SK-N-SH (cell line): ENCODE data around the gene RLN2. TPM values are rescaled to one million over a fixed set of nuclear protein-coding genes. Genes with fewer than 3 reads are reported as not detected.

Source experiments
- CTCF ChIA-PET: fragments of 300-600, 350-600 bp; formaldehyde crosslinking; extraction: SDS; loops from one replicate; lab custom pipeline; 2021; lab: Yijun Ruan, JAX
- POLR2A ChIA-PET: fragments of 350-600 bp; sonication (Branson Sonifier 250); formaldehyde crosslinking; extraction: SDS; loops from one replicate; lab custom pipeline; 2020; ENCODE audit warnings: antibody characterized with exemption, inconsistent platforms; lab: Yijun Ruan, JAX
- DNase-seq: peaks from one replicate; pipeline ENCODE4 v3.0.0; 2012
- H2AFZ ChIP-seq: fragments of 200-600 bp; sonication (generic); 2 replicates; pipeline ENCODE4 v1.8.1; 2016; ENCODE audit warnings: antibody characterized with exemption, mild to moderate bottlenecking, low read depth
- H3F3A ChIP-seq: fragments of 200-600 bp; sonication (generic); replicated peaks from 2 replicates; pipeline ENCODE3; 2016; ENCODE audit warnings: antibody characterized with exemption, mild to moderate bottlenecking; ENCODE audit not compliant: insufficient read depth
- H3K27ac ChIP-seq, 2 experiments: fragments of 200-500 bp in 1 of 2; fragments of 200-600 bp in 1 of 2; sonication (Bioruptor generic) in 1 of 2; sonication (generic), shearing (Covaris generic) in 1 of 2; 2 replicates each; pipeline versions ENCODE4 v1.5.1 to v1.6.1; 2014 to 2016; ENCODE audit warnings: low read depth in 2 of 2, inconsistent platforms in 1 of 2, low read length in 1 of 2, mild to moderate bottlenecking in 1 of 2, mixed read lengths in 1 of 2
- H3K27me3 ChIP-seq: fragments of 200-600 bp; sonication (generic), shearing (Covaris generic); 2 replicates; pipeline ENCODE4 v1.6.1; 2016; ENCODE audit warnings: mixed run types; ENCODE audit not compliant: insufficient read depth
- H3K36me3 ChIP-seq, 2 experiments: fragments of 200-500 bp in 1 of 2; fragments of 200-600 bp in 1 of 2; sonication (Bioruptor generic) in 1 of 2; sonication (generic) in 1 of 2; replicated peaks in 1 of 2; 2 replicates each; pipeline versions ENCODE3 to v1.5.1; 2014 to 2016; ENCODE audit warnings: low read length in 1 of 2, mild to moderate bottlenecking in 1 of 2; ENCODE audit not compliant: insufficient read depth in 2 of 2, control insufficient read depth in 1 of 2
- H3K4me1 ChIP-seq, 2 experiments: fragments of 200-500 bp in 1 of 2; fragments of 200-600 bp in 1 of 2; sonication (Bioruptor generic) in 1 of 2; sonication (generic), shearing (Covaris generic) in 1 of 2; 2 replicates each; pipeline versions ENCODE4 v1.5.1 to v1.6.1; 2014 to 2016; ENCODE audit warnings: low read depth in 1 of 2, low read length in 1 of 2, mixed run types in 1 of 2; ENCODE audit not compliant: insufficient read depth in 2 of 2, control insufficient read depth in 1 of 2
- H3K4me2 ChIP-seq: fragments of 200-600 bp; sonication (generic), shearing (Covaris generic); 2 replicates; pipeline ENCODE4 v1.6.1; 2017; ENCODE audit warnings: mixed run types
- H3K4me3 ChIP-seq, 2 experiments: fragments of 200-500 bp in 1 of 2; fragments of 200-600 bp in 1 of 2; sonication (Bioruptor generic) in 1 of 2; sonication (generic), shearing (Covaris generic) in 1 of 2; 2 replicates each; pipeline versions ENCODE4 v1.5.1 to v1.8.1; 2014 to 2016; ENCODE audit warnings: low read depth in 2 of 2, inconsistent platforms in 1 of 2, low read length in 1 of 2, mild to moderate bottlenecking in 1 of 2, mixed read lengths in 1 of 2, moderate library complexity in 1 of 2
- H3K79me2 ChIP-seq: fragments of 200-600 bp; sonication (generic); 2 replicates; pipeline ENCODE4 v1.8.1; 2017; ENCODE audit warnings: mild to moderate bottlenecking; ENCODE audit not compliant: insufficient read depth
- H3K9ac ChIP-seq: fragments of 200-600 bp; sonication (generic); 2 replicates; pipeline ENCODE4 v1.6.1; 2017; ENCODE audit warnings: mixed run types
- H3K9me2 ChIP-seq: fragments of 200-600 bp; sonication (generic); 2 replicates; pipeline ENCODE4 v1.6.1; 2017; ENCODE audit warnings: mixed run types
- H3K9me3 ChIP-seq: fragments of 200-600 bp; sonication (generic); 2 replicates; pipeline ENCODE4 v1.6.1; 2017; ENCODE audit warnings: mixed run types, mild to moderate bottlenecking, moderate library complexity
- H4K20me1 ChIP-seq: fragments of 200-600 bp; sonication (generic); 2 replicates; pipeline ENCODE4 v1.6.1; 2017; ENCODE audit warnings: mild to moderate bottlenecking, mixed run types; ENCODE audit not compliant: insufficient read depth
- CHD2 ChIP-seq: fragments of 150-350 bp; IDR thresholded peaks from 2 replicates; pipeline ENCODE4 v1.6.1; 2018; ENCODE audit warnings: low read length; ENCODE audit not compliant: partially characterized antibody
- ELF1 ChIP-seq: IDR thresholded peaks from 2 replicates; pipeline ENCODE4 v1.4.0; 2012
- FOSL2 ChIP-seq: IDR thresholded peaks from 2 replicates; pipeline ENCODE4 v1.4.0; 2012; ENCODE audit warnings: low read depth, mild to moderate bottlenecking, moderate library complexity, borderline replicate concordance
- GABPA ChIP-seq: IDR thresholded peaks from 2 replicates; pipeline ENCODE4 v1.4.0; 2012; ENCODE audit warnings: low read depth, mild to moderate bottlenecking
- MEF2A ChIP-seq: IDR thresholded peaks from 2 replicates; pipeline ENCODE4 v1.4.0; 2012; ENCODE audit warnings: low read depth, borderline replicate concordance
- MXI1 ChIP-seq: IDR thresholded peaks from 2 replicates; pipeline ENCODE4 v1.6.1; 2012; ENCODE audit warnings: mild to moderate bottlenecking, low read depth, low read length, improper control_type of control experiment
- PBX3 ChIP-seq: IDR thresholded peaks from 2 replicates; pipeline ENCODE4; 2012
- POLR2AphosphoS5 ChIP-seq: IDR thresholded peaks from 2 replicates; pipeline ENCODE4 v1.6.1; 2012; ENCODE audit warnings: low read depth, low read length
- REST ChIP-seq: IDR thresholded peaks from 2 replicates; pipeline ENCODE4 v1.6.1; 2012; ENCODE audit warnings: mild to moderate bottlenecking, low read depth, low read length, moderate library complexity
- RFX5 ChIP-seq: IDR thresholded peaks from 2 replicates; pipeline ENCODE4 v1.6.1; 2012; ENCODE audit warnings: mild to moderate bottlenecking, improper control_type of control experiment, low read length
- RXRA ChIP-seq: IDR thresholded peaks from 2 replicates; pipeline ENCODE4 v1.4.0; 2012; ENCODE audit warnings: low read depth, mild to moderate bottlenecking, borderline replicate concordance
- SIN3A ChIP-seq: IDR thresholded peaks from 2 replicates; pipeline ENCODE4 v1.6.1; 2012; ENCODE audit warnings: low read depth, mild to moderate bottlenecking, low read length, moderate library complexity, borderline replicate concordance
- SMC3 ChIP-seq: IDR thresholded peaks from 2 replicates; pipeline ENCODE4 v1.6.1; 2012; ENCODE audit warnings: low read depth, low read length, improper control_type of control experiment
- TAF1 ChIP-seq: IDR thresholded peaks from 2 replicates; pipeline ENCODE4 v1.6.1; 2012; ENCODE audit warnings: low read depth, mild to moderate bottlenecking, low read length, moderate library complexity, borderline replicate concordance
- YY1 ChIP-seq: IDR thresholded peaks from 2 replicates; pipeline ENCODE4 v1.4.0; 2012; ENCODE audit warnings: low read depth, mild to moderate bottlenecking
- WGBS: methylation state at CpG from one replicate; pipeline ENCODE4 v1.1.6; 2017; ENCODE audit warnings: low lambda C conversion rate; 5-methylcytosine and 5-hydroxymethylcytosine counted together
- polyA plus RNA-seq, 3 experiments: library from polyadenylated mRNA; depleted of rRNA; stranded (reverse); fragments of >200 nt; gene quantifications; 2 replicates each; pipeline ENCODE4 v1.2.3, GENCODE V29; 2012
- TF ChIP-seq, protein P1 (sequence below): IDR thresholded peaks from 2 replicates; pipeline ENCODE4 v1.4.0; 2012; ENCODE audit warnings: low read depth
- TF ChIP-seq, protein P2 (sequence below): fragments of 150-350 bp; IDR thresholded peaks from 2 replicates; pipeline ENCODE4 v1.6.1; 2017; ENCODE audit warnings: antibody characterized with exemption, low read length, low read depth, borderline replicate concordance
- TF ChIP-seq, protein P3 (sequence below): fragments of 150-350 bp; IDR thresholded peaks from 2 replicates; pipeline ENCODE4 v1.6.1; 2016; ENCODE audit warnings: mild to moderate bottlenecking, low read depth, low read length
- TF ChIP-seq, protein P4 (sequence below): fragments of 200-600 bp; sonication (generic); IDR thresholded peaks from 2 replicates; pipeline ENCODE4 v1.6.1; 2017; ENCODE audit warnings: antibody characterized with exemption, mild to moderate bottlenecking, moderate library complexity

The RLN2 gene
- polyA plus RNA-seq, 1 of the 3 experiments (the other 2 are of a cell fraction): 0.51 TPM

- POLR2A ChIA-PET: no interaction called here
Measured at GRCh38 chr9:5292141-5292540, 12.4 kb downstream of the RLN2 start.

GRCh38 chr9:5288591-5288990 is 15.9 kb downstream of the RLN2 start:
- Histone ChIP-seq H3K36me3 (no peaks in the 10 kb centered on the region), H3K9ac (no peak overlapping the region), H3K9me3 (no peaks in the 10 kb centered on the region), H3K27me3 (no peaks in the 10 kb centered on the region), H3F3A (no peaks in the 10 kb centered on the region), H3K4me3 (no peak overlapping the region), H3K27ac (no peak overlapping the region), H2AFZ (no peak overlapping the region), H3K9me2 (no peaks in the 10 kb centered on the region), H3K4me2 (no peak overlapping the region), H3K4me1 (no peaks in the 10 kb centered on the region), H4K20me1 (no peaks in the 10 kb centered on the region), H3K79me2 (no peaks in the 10 kb centered on the region)
- CTCF ChIA-PET: no interaction called here
- no peak for DNase-seq
- POLR2A ChIA-PET: no interaction called here
- WGBS: 23% methylated on average over 1 of the region's 1 CpG
- TF ChIP-seq, protein P1, sequence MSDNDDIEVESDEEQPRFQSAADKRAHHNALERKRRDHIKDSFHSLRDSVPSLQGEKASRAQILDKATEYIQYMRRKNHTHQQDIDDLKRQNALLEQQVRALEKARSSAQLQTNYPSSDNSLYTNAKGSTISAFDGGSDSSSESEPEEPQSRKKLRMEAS: no peak
- TF ChIP-seq, protein P2, sequence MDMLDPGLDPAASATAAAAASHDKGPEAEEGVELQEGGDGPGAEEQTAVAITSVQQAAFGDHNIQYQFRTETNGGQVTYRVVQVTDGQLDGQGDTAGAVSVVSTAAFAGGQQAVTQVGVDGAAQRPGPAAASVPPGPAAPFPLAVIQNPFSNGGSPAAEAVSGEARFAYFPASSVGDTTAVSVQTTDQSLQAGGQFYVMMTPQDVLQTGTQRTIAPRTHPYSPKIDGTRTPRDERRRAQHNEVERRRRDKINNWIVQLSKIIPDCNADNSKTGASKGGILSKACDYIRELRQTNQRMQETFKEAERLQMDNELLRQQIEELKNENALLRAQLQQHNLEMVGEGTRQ: no peak
- TF ChIP-seq RXRA (no peak), ELF1 (no peak), GABPA (no peak), REST (no peak), SMC3 (no peak), YY1 (no peak), MEF2A (no peak), PBX3 (no peak), SIN3A (no peak), FOSL2 (no peak), TAF1 (no peak), CHD2 (no peak), MXI1 (no peak)
- TF ChIP-seq, protein P3, sequence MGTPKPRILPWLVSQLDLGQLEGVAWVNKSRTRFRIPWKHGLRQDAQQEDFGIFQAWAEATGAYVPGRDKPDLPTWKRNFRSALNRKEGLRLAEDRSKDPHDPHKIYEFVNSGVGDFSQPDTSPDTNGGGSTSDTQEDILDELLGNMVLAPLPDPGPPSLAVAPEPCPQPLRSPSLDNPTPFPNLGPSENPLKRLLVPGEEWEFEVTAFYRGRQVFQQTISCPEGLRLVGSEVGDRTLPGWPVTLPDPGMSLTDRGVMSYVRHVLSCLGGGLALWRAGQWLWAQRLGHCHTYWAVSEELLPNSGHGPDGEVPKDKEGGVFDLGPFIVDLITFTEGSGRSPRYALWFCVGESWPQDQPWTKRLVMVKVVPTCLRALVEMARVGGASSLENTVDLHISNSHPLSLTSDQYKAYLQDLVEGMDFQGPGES: no peak
- TF ChIP-seq, protein P4, sequence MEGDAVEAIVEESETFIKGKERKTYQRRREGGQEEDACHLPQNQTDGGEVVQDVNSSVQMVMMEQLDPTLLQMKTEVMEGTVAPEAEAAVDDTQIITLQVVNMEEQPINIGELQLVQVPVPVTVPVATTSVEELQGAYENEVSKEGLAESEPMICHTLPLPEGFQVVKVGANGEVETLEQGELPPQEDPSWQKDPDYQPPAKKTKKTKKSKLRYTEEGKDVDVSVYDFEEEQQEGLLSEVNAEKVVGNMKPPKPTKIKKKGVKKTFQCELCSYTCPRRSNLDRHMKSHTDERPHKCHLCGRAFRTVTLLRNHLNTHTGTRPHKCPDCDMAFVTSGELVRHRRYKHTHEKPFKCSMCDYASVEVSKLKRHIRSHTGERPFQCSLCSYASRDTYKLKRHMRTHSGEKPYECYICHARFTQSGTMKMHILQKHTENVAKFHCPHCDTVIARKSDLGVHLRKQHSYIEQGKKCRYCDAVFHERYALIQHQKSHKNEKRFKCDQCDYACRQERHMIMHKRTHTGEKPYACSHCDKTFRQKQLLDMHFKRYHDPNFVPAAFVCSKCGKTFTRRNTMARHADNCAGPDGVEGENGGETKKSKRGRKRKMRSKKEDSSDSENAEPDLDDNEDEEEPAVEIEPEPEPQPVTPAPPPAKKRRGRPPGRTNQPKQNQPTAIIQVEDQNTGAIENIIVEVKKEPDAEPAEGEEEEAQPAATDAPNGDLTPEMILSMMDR: no peak

More at GRCh38 chr9:5292141-5292540, 12.4 kb downstream of the RLN2 start:
- no peaks in the 10 kb centered on the region for H3K9me3 ChIP-seq
- no peak overlapping the region for H3K4me2 ChIP-seq
- H3F3A ChIP-seq: no peaks in the 10 kb centered on the region
- H4K20me1 ChIP-seq: no peaks in the 10 kb centered on the region
- H3K9ac ChIP-seq: no peak overlapping the region
- no peak overlapping the region for H3K27ac ChIP-seq
- no peak for DNase-seq
- no peaks in the 10 kb centered on the region for H3K36me3 ChIP-seq
- WGBS: 45% methylated on average over 1 of the region's 1 CpG
- H3K4me3 ChIP-seq: no peak overlapping the region
- CTCF ChIA-PET: no interaction called here
- no peaks in the 10 kb centered on the region for H3K4me1 ChIP-seq
- H3K27me3 ChIP-seq: no peaks in the 10 kb centered on the region
- no peak overlapping the region for H2AFZ ChIP-seq
- TF ChIP-seq TAF1 (no peak), POLR2AphosphoS5 (no peak), SIN3A (no peak), SMC3 (no peak), RFX5 (no peak), MXI1 (no peak), GABPA (no peak)
- no peaks in the 10 kb centered on the region for H3K9me2 ChIP-seq
- H3K79me2 ChIP-seq: no peaks in the 10 kb centered on the region
